ENCODE data around the gene MACF1.
"Not testable (repeated sequence)": the region's sequence is repeated elsewhere in the genome, so short reads cannot be mapped to it uniquely, and the experiment has no call there.

The MACF1 gene

GRCh38 chr1:39498821-39499220 lies 294.3 kb downstream of the MACF1 start:
- not testable (repeated sequence) for DNase-seq

DNA sequence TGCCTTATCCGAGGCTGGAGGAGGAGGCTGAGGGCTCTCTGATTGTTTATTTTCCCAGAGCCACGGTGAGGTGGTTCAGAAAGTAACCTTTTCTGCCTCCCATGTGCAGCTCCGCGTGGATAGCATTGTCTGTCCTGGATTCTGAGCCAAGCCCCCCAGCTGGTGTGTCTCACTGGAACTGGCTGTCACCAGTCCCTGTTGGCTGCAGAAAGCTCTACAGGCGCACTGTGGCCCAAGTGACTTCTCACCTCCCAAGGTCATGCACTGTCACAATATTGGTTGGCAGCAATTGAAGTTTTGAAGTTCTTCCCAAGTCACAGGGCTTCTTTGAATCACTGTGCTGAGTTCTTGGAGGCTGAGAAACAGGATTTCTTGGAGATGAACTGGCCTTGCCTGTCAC lies 295.2 kb downstream of the MACF1 start:
- DNase-seq = no peak

- no peak for DNase-seq
Observed at GRCh38 chr1:39500862-39501389, 296.4 kb downstream of the MACF1 start.

GRCh38 chr1:39501666-39502065 lies 297.2 kb downstream of the MACF1 start:
- DNase-seq = no peak

- not testable (repeated sequence) for DNase-seq
Observed at GRCh38 chr1:39504436-39504835, 299.9 kb downstream of the MACF1 start.

GRCh38 chr1:39505289-39505688 lies 300.8 kb downstream of the MACF1 start:
- no peak for DNase-seq

DNA sequence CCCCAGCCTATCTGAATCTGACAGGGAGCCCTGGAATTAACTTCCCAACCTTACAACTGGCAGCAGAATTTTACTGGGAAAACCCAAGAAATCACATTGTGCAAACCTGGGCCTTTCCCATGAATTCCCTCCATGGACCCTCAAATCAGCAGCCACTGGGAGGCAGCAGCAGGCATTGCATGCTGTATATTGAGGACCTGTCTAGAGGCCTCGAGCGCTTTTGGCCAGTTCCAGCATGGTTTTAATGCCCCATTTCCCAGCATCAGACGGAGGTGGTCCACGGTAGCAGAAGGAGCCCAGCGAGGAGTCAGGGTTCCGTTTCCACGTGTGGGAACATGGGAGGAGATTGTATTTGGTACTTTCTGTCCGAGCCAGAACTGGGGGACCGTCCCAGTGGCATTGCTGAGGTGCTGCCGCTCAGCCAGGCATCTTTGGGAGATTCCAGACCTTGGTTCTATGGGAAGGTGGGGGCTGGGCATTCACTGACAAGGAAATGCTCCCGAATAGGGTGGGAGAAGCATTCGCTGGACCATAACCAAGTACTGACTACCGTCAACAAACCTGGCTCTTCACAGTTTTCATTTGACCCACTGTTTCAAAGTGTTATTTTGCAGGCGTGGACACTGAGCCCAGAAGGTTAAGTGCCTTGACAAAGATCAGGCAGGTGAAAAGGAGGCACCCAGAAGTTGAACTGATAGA lies 302.9 kb downstream of the MACF1 start:
- DNase-seq = no peak

- DNase-seq = no peak
Observed at GRCh38 chr1:39508266-39508665, 303.8 kb downstream of the MACF1 start.

GRCh38 chr1:39508857-39509305 lies 304.4 kb downstream of the MACF1 start:
- DNase-seq = no peak

- DNase-seq = no peak
Observed at GRCh38 chr1:39509360-39510009, 305.0 kb downstream of the MACF1 start.

- not testable (repeated sequence) for DNase-seq
Observed at GRCh38 chr1:39510570-39511186, 306.2 kb downstream of the MACF1 start.

- DNase-seq = not testable (repeated sequence)
Observed at GRCh38 chr1:39511477-39511876, 307.0 kb downstream of the MACF1 start.

DNA sequence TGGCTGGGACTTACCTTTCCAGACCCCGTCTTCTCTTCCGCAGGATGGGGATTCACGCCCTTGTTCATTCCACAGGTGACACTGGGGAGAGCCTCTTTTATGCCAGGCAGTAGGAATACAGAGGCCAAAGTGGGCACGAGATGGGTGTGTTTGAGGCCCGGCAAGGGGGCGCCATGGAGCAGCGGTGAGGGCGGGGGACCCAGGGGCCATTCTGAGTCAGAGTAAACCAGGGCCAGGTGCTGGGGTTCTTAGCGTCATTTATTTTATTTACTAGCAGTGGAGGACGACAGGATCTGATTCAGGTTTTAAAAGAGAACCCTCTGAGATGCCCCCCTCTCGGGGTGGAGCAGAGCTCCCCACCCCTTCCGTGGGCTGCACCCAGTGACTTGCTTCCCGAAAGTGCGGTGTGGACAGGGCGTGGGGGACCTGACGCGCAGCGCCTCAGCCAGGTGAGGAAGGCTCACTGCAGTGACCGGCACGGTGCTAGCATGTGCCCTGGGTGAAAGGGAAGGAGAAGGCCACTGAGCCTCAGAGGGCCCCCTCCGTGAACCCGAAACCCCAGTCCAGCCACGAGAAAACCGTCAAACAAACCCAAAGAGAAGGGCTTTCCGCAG lies 307.8 kb downstream of the MACF1 start:
- not testable (repeated sequence) for DNase-seq

GRCh38 chr1:39514710-39515124 lies 310.2 kb downstream of the MACF1 start:
- DNase-seq = not testable (repeated sequence)

- not testable (repeated sequence) for DNase-seq
Observed at GRCh38 chr1:39515131-39516086, 310.9 kb downstream of the MACF1 start.

GRCh38 chr1:39516841-39517240 lies 312.3 kb downstream of the MACF1 start:
- DNase-seq = not testable (repeated sequence)

DNA sequence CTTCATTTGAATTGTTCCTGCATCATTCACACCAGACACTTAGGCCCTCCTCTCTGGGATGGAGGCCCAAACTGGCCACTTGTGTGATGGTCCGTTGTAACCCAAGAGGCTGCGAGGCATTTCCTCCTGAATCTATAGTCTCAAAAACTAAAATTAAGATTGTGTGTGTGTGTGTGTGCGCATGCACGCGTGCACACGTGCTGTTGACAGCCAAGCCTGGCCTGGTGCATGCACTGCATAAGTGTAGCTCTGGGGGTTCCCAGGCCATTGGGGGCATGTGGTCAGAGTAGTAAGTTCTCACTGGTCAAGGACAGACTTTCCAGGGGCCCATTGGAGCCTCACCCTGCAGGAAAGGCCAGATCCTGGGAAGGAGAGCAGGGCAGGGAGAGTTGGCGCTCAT lies 313.4 kb downstream of the MACF1 start:
- not testable (repeated sequence) for DNase-seq

- DNase-seq = not testable (repeated sequence)
Observed at GRCh38 chr1:39519376-39519775, 314.9 kb downstream of the MACF1 start.

DNA sequence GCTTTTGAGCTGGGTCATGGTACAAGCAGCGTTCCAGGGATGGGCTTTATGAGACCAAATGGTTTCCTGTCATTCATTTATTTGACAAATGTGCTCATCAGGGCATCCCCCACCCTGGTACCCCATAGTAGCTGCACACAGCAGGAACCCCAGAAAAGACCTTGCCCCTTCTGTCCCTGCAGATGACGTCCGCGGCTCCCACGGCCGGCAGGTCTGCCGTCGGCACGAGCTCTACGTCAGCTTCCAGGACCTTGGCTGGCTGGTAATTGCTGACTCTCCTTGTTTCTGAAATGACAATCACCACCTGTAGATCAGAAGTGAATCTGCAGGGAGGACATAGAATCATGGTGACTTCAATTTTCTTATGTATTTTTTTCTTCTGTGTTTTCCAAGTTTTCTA lies 317.7 kb downstream of the MACF1 start:
- not testable (repeated sequence) for DNase-seq

DNA sequence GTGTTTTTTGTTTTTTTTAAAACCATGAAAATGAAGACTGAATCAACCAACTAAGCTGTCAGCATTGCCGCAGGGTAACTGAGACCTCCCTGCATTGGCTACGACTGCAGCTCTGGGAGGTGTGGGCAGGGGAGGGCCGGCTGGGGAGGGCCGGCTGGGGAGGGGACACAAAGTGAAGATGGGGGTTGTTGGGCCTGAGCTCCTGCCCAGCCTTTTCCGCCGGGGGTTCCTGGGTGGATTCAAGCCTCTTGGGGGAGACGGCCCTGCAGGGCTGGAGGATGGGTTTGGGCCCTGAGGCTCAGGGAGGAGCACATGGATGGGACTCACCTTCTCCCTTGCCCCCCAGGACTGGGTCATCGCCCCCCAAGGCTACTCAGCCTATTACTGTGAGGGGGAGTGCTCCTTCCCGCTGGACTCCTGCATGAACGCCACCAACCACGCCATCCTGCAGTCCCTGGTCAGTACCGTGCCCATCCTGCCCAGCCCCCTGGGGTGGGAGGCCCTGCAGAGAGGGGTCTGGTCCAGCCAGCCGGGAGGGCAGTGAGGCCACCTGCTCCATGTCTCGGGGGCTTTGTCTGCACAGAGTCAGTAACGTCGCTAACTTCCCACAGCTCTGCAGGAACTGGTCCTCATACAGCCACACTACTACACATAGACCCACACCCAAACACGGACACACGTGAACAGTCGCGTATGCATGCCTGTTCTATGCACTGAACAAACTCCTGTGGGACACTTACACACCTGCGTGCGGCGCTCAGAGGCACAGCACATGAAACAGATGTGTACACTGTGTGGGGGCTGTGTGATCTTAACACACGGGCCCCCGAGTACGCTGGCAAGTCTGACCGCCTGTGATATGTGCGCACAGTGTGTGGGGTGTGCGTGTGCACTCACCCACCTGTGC lies 318.4 kb downstream of the MACF1 start:
- no peak for DNase-seq

DNA sequence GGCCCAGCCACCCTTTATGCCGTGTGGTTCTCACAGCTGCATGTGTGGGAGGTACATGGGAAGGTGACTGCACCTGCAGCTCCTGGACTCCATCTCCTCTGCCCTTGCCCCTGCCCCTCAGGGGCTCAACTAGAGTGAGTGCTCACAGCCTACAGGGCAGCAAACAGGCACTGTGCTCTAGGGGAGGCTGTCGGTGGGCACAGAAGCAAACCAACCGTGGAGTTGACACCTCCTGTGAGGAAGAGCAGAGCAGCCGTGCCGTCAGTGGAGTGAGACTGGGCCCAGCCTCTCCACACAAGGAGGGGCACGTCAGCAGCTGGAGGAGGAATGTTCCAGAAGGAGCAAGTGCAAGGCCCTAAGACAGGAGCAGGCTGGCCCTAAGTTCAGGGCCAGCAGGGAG lies 319.7 kb downstream of the MACF1 start:
- no peak for DNase-seq

Data from stimulated activated CD4-positive, alpha-beta T cell treated with anti-CD3 and anti-CD28 coated beads, Interleukin-12 subunit alpha, Interleukin-12 subunit beta, amount 100 ng/mL, for 4 hours (primary cell).